ENCODE measurements around the gene ZNF592.
"Not testable (repeated sequence)": the region's sequence is repeated elsewhere in the genome, so short reads cannot be mapped to it uniquely, and the experiment has no call there.

ZNF592 gene

DNA sequence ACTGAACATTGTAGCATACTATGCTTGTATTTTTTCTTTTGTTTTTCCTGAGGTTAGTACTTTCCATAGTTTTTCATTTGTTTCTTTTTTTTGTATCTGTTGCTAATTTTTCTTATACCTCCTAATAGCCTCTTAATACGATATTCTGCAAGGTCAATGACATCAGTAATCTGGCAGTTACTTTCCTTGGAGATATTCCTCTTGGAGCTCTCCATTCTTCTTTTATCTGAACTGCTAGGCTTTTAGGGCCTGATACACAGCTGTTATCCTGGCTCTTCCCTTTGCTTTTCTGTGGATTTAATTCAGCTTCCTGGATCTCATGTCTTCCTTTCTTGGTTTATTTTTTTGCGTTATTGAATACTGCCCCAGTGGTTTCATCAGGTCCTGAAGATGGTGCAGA lies 81.6 kb downstream of the ZNF592 start:
- no peak for DNase-seq (ENCODE audit: low spot score)

- no peak for DNase-seq (ENCODE audit: low spot score)
Observed at GRCh38 chr15:84831028-84831427, 82.6 kb downstream of the ZNF592 start.

- DNase-seq (ENCODE audit: low spot score): no peak
Observed at GRCh38 chr15:84831613-84832012, 83.2 kb downstream of the ZNF592 start.

- DNase-seq (ENCODE audit: low spot score): no peak
Observed at GRCh38 chr15:84832448-84833040, 84.2 kb downstream of the ZNF592 start.

- no peak for DNase-seq (ENCODE audit: low spot score)
Observed at GRCh38 chr15:84833447-84834228, 85.2 kb downstream of the ZNF592 start.

DNA sequence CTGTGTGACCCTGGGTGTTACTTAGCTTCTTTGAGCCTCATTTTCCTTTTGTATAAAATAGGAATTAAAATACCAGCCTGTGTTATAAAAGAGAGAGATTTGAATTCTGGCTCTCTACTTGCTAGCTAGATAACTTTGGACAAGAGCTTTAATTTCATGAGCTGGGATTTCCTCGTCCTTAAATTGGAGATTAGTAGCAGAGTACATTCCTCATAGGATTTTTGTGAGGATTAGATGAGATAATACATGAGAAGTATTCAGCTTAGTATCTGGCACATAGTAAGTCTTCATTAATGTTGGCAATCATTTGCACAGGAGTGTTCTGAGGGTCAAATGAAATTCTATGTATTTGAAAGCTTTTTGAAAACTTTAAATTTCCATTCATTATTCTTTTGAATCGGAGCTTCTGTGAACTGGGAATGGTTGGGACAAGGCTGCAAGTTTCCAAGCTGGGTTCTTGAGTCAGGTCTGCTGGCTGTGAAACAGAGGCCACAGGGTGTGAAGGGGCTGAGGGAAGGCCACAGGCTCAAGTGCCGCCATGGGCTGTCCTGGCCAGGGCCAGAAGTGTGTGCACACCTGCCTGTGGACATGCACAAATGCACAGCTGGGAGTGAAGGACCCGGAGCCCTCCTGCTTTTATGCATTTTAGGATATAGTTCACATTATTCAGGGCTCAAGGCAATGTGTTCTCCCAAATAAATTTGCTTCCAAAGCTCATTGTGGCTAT lies 86.0 kb downstream of the ZNF592 start:
- no peak for DNase-seq (ENCODE audit: low spot score)

GRCh38 chr15:84834969-84835368 lies 86.6 kb downstream of the ZNF592 start:
- DNase-seq (ENCODE audit: low spot score): no peak

DNA sequence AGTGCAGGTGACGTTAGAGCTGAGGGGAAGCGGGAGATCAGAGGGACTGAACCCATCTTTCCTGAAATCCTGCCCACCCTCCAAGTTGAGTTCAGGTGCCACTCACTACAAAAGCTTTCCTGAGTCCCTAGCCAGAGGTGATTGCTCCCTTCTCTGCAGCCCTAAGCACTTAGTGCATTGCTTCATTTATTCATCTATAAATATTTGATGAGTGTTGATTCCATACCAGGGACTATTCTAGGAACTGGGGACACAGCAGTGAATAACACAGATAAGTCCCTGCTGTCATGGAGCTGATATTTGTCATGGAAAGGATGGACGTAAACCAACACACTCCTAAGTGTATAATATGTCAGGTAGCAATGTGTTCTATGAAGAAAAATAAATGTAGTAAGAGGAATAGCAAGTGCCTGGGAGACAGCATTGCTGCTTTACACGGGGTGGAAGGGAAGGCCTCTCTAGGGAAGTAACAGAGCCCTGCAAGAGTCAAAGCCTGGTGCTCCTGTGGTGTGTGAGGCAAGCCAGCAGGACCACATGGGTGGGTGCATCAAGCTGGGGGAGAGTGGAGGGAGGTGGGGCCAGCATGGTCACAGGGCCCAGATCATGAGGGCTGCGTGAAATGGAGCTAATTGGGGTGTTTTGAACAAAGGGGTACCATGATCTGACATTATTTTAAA lies 87.4 kb downstream of the ZNF592 start:
- no peak for DNase-seq (ENCODE audit: low spot score)

DNA sequence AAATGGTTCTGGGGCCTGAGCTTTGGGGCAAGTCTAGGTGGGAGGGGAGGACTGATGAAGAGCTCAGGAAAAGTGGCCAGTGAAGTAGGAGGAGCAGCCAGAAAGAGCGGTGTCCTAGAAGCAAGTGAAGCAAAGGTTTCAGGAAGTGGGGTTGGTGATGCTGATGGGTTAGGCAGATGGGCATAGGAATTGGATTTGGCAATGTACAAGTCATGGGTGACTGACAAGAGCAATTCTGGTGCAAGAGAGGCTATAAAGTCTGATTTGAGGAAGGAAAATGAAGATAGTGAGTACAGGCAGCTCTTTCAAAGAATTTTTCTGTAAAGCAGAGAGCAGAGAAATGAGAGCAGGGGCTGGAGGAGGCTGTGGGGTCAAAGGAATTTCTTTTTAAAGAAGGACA lies 88.5 kb downstream of the ZNF592 start:
- no peak for DNase-seq (ENCODE audit: low spot score)

- no peak for DNase-seq (ENCODE audit: low spot score)
Observed at GRCh38 chr15:84839714-84840113, 91.3 kb downstream of the ZNF592 start.

DNA sequence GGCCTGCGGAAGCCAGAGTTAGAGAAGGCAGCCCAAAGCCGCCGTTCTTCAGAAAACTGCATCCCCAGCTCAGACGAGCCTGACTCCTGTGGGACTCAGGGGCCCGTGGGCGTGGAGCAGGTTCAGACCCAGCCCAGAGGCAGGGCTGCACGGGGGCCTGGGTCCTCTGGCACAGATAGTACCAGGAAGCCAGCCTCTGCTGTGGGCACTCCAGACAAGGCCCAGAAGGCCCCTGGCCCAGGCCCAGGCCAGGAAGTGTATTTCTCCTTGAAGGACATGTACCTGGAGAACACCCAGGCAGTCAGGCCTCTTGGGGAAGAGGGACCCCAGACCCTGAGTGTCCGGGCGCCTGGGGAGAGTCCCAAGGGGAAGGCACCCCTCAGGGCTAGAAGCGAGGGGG lies 91.9 kb downstream of the ZNF592 start:
- DNase-seq (ENCODE audit: low spot score): no peak

DNA sequence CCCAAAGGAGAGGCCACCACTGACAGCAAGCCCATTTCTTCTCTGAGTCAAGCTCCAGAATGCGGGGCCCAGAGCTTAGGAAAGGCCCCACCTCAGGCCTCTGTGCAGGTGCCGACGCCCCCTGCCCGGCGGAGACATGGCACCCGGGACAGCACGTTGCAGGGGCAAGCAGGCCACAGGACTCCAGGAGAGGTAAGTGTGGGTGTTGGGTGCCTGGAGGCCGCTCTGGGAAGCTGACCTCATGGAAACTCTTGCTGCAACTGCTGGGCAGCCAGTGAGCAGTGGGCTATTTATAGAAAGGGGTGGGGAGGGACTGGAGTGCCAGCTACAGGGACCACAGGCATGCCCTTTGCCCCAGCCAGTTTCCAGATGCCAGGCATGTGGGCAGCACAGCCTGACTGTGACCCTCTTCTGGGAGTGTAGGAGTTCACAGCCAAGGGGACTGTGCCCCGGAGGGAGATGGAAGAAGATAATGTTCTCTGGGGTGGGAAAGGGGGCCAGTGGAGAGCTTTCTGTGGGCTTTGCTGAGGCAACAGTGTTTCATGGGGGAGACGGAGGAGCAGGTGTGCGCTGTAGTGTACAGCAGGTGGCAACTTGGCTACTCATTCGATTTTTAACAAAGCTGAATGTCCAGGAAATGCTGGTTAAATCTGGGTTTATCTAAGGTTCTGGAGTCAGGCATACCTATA lies 92.5 kb downstream of the ZNF592 start:
- DNase-seq (ENCODE audit: low spot score): no peak

DNA sequence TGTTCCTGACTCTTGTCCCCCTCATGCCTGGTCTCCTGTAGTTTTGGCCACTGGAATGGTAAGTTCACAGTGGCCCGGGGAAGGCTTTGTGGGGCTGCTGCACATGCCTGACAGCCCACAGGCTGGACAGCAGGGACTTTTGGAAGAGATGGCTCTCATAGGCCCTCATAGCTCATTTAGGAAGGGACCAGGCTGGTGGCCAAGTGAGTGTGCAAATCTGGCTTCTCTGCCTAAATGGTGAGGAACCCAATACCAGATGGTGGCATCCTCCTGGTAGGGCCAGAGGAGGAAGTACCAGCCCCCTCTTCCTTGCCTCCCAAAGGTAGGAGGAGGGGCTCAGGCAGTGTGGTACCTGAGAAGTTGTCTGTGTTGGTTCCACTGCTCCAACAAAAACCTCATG lies 94.4 kb downstream of the ZNF592 start:
- DNase-seq (ENCODE audit: low spot score): no peak

DNA sequence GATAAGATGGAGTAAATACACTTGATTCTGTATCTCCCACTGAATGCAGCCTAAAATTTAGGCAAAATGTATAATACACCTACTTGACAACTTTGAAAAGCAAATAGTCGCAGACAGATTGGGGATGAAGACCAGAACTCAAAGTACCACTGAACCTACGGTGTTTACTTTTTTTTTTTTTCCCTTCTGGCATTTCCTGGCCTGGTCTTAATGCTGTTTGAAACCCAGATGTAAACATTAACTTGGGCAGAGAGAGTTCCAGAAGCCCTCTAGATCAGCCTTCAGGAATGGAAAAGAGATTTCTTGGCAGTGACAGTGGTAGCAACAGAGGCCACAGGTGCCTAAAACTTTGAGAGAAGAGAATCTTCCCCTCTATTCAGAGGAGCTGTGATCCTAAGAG lies 96.6 kb downstream of the ZNF592 start:
- no peak for DNase-seq (ENCODE audit: low spot score)

DNA sequence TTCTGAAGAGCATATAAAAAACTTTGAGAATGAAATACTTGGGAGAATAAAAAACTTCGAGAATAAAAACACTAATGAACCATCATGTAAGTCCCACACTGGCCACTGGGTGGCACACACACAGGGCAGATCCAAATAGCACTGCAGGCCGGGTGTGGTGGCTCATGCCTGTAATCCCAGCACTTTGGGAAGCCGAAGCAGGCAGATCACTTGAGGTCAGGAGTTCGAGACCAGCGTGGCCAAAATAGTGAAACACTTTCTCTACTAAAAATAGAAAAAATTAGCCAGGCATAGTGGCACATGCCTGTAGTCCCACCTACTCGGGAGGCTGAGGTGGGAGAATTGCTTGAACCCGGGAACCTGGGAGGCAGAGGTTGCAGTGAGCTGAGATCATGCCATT lies 97.2 kb downstream of the ZNF592 start:
- DNase-seq (ENCODE audit: low spot score): not testable (repeated sequence)

DNA sequence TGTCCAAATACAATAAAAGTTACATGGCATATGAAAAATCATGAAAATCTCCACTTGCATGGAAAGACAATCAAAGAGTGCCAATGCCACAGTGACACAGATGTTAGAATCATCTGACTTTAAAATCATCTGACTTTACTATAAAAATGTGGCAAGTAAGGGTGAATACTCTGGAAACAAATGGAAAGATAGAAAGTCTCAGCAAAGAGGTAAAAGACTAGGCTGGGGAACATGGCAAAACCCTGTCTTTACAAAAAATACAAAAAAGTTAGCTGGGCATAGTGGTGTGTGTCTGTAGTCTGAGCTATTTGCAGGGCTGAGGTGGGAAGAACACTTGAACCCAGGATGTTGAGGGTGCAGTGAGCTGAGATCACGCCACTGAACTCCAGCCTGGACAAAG lies 97.9 kb downstream of the ZNF592 start:
- no peak for DNase-seq (ENCODE audit: low spot score)

DNA sequence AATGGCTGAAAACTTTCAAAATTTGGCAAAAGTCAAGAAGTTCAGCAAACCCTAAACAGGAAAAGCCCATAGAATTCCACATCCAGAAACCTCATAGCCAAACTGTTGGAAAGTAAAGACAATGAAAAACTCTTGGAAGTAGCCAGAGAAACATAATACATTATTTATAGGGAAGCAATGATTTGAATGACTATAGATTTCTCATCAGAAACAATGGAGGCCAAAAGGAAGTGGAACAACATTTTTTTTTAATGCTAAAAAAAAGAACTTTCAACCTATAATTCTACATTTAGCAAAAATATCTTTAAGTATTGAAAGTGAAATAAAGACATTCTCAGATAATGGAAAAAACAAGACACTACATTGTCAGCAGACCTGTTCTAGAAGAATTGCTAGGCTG lies 99.0 kb downstream of the ZNF592 start:
- no peak for DNase-seq (ENCODE audit: low spot score)

DNA sequence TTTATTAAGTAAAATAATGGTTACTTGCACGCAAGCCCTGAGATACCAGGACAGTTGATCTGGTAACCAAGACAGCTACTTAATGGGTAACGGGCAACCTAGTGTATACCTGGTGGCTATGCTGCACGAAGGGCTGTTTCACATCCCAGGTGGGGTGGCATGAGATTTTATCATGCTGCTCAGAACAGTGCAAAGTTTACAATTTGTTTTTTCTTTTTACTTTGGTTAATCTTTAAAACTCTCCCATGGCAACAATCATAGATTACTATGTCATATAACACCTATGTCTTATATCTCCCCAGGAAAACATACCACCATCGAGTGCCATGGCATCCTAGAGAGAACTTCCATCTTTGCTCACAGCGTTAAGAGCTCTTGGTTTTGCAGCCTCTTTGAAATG lies 103.8 kb downstream of the ZNF592 start:
- no peak for DNase-seq (ENCODE audit: low spot score)

- no peak for DNase-seq (ENCODE audit: low spot score)
Observed at GRCh38 chr15:84855136-84855535, 106.7 kb downstream of the ZNF592 start.

DNA sequence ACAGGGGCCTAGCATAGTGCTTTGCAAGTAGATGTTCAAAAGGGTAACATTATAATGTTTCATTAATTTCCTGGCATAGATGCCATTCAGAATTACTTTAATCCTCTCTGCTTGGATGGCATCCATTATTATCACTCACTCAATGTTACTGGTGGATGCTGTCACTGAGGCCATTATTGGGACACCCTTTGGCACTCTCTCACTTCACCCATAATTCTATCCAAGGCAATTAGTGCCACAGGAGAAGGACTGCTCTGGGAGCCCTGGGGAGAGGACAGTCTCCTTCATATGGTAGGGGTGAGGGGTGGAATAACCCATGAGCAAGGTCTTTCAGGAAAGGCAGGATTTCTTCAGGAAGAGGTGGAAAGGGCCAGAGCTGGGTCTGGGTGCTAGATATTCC lies 107.4 kb downstream of the ZNF592 start:
- DNase-seq (ENCODE audit: low spot score): no peak

Data from pons (tissue), 1 donor.